Fibroblast of skin of left biceps (primary cell): ENCODE results near the gene C17orf75.
A peak's percentile ranks its signal among the peaks of the same experiment; 100 is the strongest.
"Not testable (repeated sequence)": the region's sequence is repeated elsewhere in the genome, so short reads cannot be mapped to it uniquely, and the experiment has no call there.

Experiments used
- DNase-seq, 2 experiments: peaks; one replicate each; pipeline ENCODE4 v3.0.0-alpha.2; 2013; ENCODE audit warnings: low read depth in 2 of 2

The C17orf75 gene

GRCh38 chr17:32342603-32343325, 791 bp upstream of the C17orf75 start:
- DNase-seq = no peak

- DNase-seq = no peak
Observed at GRCh38 chr17:32341141-32341856, 674 bp downstream of the C17orf75 start.

GRCh38 chr17:32335687-32336086, 6.3 kb downstream of the C17orf75 start:
- peak; percentile 51 to 57 for DNase-seq

GRCh38 chr17:32335046-32335445, 6.9 kb downstream of the C17orf75 start:
- no peak for DNase-seq

- DNase-seq = no peak
Observed at GRCh38 chr17:32333187-32333586, 8.8 kb downstream of the C17orf75 start.

- peak in 1 of 2 experiments; percentile 10 for DNase-seq
Observed at GRCh38 chr17:32331243-32332040, 10.5 kb downstream of the C17orf75 start.

- no peak for DNase-seq
Observed at GRCh38 chr17:32330147-32330546, 11.8 kb downstream of the C17orf75 start.

GRCh38 chr17:32327911-32328310, 14.1 kb downstream of the C17orf75 start:
- DNase-seq = no peak

GRCh38 chr17:32323811-32324491, 18.0 kb downstream of the C17orf75 start:
- no peak for DNase-seq

- no peak for DNase-seq
Observed at GRCh38 chr17:32323046-32323445, 18.9 kb downstream of the C17orf75 start.

GRCh38 chr17:32320847-32321246, 21.1 kb downstream of the C17orf75 start:
- DNase-seq = no peak

- DNase-seq = not testable (repeated sequence)
Observed at GRCh38 chr17:32320080-32320479, 21.9 kb downstream of the C17orf75 start.

- DNase-seq = peak in 1 of 2 experiments; percentile 5
Observed at GRCh38 chr17:32319548-32319905, 22.4 kb downstream of the C17orf75 start.

GRCh38 chr17:32318071-32318470, 23.9 kb downstream of the C17orf75 start:
- DNase-seq = no peak

GRCh38 chr17:32317353-32317752, 24.6 kb downstream of the C17orf75 start:
- DNase-seq = no peak

- not testable (repeated sequence) for DNase-seq
Observed at GRCh38 chr17:32316653-32317052, 25.3 kb downstream of the C17orf75 start.

- no peak for DNase-seq
Observed at GRCh38 chr17:32315171-32315570, 26.8 kb downstream of the C17orf75 start.

GRCh38 chr17:32314636-32315035, 27.3 kb downstream of the C17orf75 start:
- DNase-seq = no peak

GRCh38 chr17:32311028-32311536, 30.9 kb downstream of the C17orf75 start:
- no peak for DNase-seq

- no peak for DNase-seq
Observed at GRCh38 chr17:32307658-32308057, 34.3 kb downstream of the C17orf75 start.

GRCh38 chr17:32305049-32305448, 36.9 kb downstream of the C17orf75 start:
- DNase-seq = no peak
